ENCODE results near the gene TSEN34.

DNA sequence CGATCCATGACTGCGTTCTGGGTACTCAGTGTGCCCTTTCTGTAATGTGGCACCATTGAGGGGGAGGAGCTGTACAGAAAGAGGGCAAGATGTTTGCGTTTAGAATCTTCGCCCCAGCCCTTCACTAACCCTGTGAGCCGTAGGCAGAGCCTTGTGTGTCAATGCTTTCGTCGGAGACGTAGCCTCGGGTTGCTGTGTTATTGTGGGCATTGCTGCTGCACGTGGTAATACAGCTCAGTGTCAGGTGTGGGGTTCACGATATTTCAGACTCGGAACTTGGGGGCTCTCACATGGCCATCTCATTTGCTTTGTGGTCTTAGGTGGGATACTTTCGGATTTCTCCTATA is 15.7 kb downstream of the TSEN34 start:
- TF ChIP-seq, protein P1, sequence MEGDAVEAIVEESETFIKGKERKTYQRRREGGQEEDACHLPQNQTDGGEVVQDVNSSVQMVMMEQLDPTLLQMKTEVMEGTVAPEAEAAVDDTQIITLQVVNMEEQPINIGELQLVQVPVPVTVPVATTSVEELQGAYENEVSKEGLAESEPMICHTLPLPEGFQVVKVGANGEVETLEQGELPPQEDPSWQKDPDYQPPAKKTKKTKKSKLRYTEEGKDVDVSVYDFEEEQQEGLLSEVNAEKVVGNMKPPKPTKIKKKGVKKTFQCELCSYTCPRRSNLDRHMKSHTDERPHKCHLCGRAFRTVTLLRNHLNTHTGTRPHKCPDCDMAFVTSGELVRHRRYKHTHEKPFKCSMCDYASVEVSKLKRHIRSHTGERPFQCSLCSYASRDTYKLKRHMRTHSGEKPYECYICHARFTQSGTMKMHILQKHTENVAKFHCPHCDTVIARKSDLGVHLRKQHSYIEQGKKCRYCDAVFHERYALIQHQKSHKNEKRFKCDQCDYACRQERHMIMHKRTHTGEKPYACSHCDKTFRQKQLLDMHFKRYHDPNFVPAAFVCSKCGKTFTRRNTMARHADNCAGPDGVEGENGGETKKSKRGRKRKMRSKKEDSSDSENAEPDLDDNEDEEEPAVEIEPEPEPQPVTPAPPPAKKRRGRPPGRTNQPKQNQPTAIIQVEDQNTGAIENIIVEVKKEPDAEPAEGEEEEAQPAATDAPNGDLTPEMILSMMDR (IDR thresholded peaks at IDR 0.05), result no peak
- TF ChIP-seq POLR2A (IDR thresholded peaks at IDR 0.05), result no peak

Measured in upper lobe of left lung (tissue), 4 donors.